ENCODE data around the gene PAOX. TPM values are rescaled to one million over a fixed set of nuclear protein-coding genes. Genes with fewer than 3 reads are reported as not detected.
A peak's percentile ranks its signal among the peaks of the same experiment; 100 is the strongest.
"Not testable (repeated sequence)": the region's sequence is repeated elsewhere in the genome, so short reads cannot be mapped to it uniquely, and the experiment has no call there.

PAOX gene
- total and polyA plus RNA-seq, 8 donors = 5.1 to 7.9 (median 6.5) TPM

DNA sequence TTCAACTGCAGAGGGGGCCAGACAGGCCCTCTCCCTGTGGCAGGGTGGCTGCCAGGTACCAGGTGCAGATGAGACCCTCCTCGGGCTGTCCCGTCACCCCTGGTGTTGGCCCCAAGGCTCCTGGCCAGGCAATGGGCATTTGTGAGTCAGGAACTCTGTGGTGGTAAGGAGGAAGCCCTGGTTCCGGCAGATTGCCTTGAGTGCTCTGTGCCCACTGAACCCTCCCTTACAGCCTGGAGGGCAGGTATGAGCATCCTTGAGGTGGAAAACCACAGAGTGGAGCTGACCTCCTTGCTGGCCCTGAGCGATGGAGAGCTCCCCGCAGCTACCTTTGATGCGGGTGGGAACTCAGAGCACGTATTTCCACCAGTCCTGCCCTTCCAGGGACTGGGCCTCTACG is 2.0 kb downstream of the PAOX start:
- TF ChIP-seq, protein P1, sequence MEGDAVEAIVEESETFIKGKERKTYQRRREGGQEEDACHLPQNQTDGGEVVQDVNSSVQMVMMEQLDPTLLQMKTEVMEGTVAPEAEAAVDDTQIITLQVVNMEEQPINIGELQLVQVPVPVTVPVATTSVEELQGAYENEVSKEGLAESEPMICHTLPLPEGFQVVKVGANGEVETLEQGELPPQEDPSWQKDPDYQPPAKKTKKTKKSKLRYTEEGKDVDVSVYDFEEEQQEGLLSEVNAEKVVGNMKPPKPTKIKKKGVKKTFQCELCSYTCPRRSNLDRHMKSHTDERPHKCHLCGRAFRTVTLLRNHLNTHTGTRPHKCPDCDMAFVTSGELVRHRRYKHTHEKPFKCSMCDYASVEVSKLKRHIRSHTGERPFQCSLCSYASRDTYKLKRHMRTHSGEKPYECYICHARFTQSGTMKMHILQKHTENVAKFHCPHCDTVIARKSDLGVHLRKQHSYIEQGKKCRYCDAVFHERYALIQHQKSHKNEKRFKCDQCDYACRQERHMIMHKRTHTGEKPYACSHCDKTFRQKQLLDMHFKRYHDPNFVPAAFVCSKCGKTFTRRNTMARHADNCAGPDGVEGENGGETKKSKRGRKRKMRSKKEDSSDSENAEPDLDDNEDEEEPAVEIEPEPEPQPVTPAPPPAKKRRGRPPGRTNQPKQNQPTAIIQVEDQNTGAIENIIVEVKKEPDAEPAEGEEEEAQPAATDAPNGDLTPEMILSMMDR (IDR thresholded peaks at IDR 0.05) = no peak
- H3K4me3 ChIP-seq = no peak overlapping the region
- no peaks in the 10 kb centered on the region for H3K36me3 ChIP-seq
- H3K4me1 ChIP-seq = peaks cover 4 to 26% of the 10 kb centered on the region in 2 donors
- H3K27me3 ChIP-seq = peaks cover 0 to 29% of the 10 kb centered on the region in 2 donors
- H3K27ac ChIP-seq = no peak overlapping the region
- DNase-seq (peak in 1 of 4 donors; percentile 62), ATAC-seq (no peak)
- intact Hi-C loops (cut with DNase I) = no loop called here
- H3K9me3 ChIP-seq = no peaks in the 10 kb centered on the region

DNA sequence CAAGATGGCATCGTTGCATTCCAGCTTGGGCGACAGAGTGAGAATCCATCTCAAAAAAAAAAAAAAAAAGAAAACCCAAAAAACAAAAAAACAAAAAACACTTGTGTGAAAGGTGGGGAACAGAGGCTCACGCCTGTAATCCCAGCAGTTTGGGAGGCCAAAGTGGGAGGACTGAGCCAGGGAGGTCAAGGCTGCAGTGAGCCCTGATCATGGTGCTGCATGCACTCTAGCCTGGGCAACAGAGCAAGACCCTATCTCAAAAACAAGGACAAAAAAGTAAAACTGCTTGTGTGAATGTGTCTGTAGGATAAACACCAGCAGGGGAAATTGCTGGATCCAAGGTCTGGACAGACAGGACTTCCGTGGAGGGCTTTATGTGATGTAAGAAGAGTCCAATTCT is 4.5 kb downstream of the PAOX start:
- intact Hi-C loops (cut with DNase I) = no loop called here
- H3K9me3 ChIP-seq = no peaks in the 10 kb centered on the region
- no peak overlapping the region for H3K27ac ChIP-seq
- no peak overlapping the region for H3K4me3 ChIP-seq
- H3K36me3 ChIP-seq = no peaks in the 10 kb centered on the region
- ATAC-seq (no peak), DNase-seq (no peak)
- TF ChIP-seq, protein P1 (IDR thresholded peaks at IDR 0.05) = no peak
- H3K27me3 ChIP-seq = peaks cover 0 to 16% of the 10 kb centered on the region in 2 donors
- peaks cover 0 to 15% of the 10 kb centered on the region in 2 donors for H3K4me1 ChIP-seq

DNA sequence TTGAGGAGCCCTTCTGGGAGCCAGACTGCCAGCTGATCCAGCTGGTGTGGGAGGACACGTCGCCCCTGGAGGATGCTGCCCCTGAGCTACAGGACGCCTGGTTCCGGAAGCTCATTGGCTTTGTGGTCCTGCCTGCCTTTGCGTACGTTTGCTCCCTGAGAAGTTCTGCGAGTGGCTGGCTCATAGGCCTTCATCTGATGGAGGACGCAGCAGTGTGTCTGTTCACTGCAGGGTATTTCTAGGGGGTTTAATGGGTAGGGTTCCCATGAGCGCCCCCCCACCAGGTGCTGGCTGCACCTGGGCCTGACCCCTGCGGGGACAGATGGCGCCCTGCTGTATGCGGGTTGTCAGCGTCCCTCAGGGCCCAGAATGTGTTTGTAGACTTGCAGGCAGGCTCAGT is 5.0 kb downstream of the PAOX start:
- ATAC-seq (no peak), DNase-seq (peak in 2 of 4 donors; percentile 24 to 40)
- Histone ChIP-seq H3K9me3 (no peaks in the 10 kb centered on the region), H3K4me3 (no peak overlapping the region), H3K4me1 (peaks cover 0 to 14% of the 10 kb centered on the region in 2 donors), H3K36me3 (peaks cover 0 to 1% of the 10 kb centered on the region in 2 donors), H3K27ac (no peak overlapping the region), H3K27me3 (peaks cover 0 to 15% of the 10 kb centered on the region in 2 donors)
- TF ChIP-seq, protein P1 (IDR thresholded peaks at IDR 0.05) = no peak
- intact Hi-C loops (cut with DNase I) = no loop called here

DNA sequence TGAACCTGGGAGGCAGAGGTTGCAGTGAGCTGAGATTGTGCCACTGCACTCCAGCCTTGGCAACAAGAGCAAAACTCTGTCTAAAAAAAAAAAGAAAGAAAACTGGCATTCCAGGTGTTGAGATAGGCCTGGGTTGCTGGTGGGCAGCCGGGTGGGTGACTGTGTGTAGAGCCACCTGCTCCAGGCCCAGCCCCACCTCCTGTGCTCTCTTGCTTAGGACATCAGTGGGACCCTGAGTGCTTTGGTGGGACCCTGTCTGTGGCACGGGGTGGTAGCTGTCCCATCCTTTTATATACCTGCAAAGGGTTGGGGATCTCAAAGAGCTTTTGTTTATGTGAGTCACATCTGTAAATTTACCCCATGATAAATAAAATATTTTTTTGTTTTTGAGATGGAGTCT is 6.2 kb downstream of the PAOX start:
- Histone ChIP-seq H3K4me3 (no peak overlapping the region), H3K27me3 (peaks cover 0 to 4% of the 10 kb centered on the region in 2 donors), H3K27ac (no peak overlapping the region), H3K9me3 (no peaks in the 10 kb centered on the region), H3K36me3 (peaks cover 0 to 6% of the 10 kb centered on the region in 2 donors), H3K4me1 (peaks cover 0 to 12% of the 10 kb centered on the region in 2 donors)
- intact Hi-C loops (cut with DNase I) = no loop called here
- TF ChIP-seq, protein P1 (IDR thresholded peaks at IDR 0.05) = no peak
- DNase-seq (peak in 2 of 4 donors; percentile 13 to 50), ATAC-seq (no peak)

DNA sequence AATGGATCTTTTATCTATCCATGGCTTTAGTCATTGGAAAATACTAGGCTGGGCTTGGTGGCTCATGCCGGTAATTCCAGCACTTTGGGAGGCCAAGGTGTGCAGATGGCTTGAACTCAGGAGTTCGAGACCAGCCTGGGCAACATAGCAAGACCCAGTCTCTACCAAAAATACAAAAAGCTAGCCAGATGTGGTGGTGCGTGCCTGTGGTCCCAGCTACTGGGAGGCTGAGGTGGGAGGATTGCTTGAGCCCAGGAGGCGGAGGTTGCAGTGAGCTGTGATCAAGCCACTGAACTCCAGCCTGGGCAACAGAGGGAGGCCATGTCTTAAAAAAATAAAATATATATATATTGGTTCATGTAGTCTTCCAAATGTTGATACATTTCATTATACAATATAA is 7.9 kb downstream of the PAOX start:
- H3K36me3 ChIP-seq; H3K4me1 ChIP-seq; H3K9me3 ChIP-seq; intact Hi-C loops (cut with DNase I); H3K27ac ChIP-seq; ATAC-seq; DNase-seq; H3K27me3 ChIP-seq; H3K4me3 ChIP-seq: not testable (repeated sequence)

Data from left lung (tissue), 10 donors.